H9 (cell line): ENCODE measurements around the gene WBP1. TPM values are rescaled to one million over a fixed set of nuclear protein-coding genes. Genes with fewer than 3 reads are reported as not detected.
A peak's percentile ranks its signal among the peaks of the same experiment; 100 is the strongest.

Experiments used
- DNase-seq: peaks from one replicate; pipeline ENCODE4 v3.0.0-alpha.2; 2017
- H2AFZ ChIP-seq: one replicate; pipeline ENCODE4 v1.6.1; 2013; ENCODE audit warnings: mild to moderate bottlenecking, low read length, control low read depth, moderate library complexity
- H2AK5ac ChIP-seq: 2 replicates; pipeline ENCODE4 v1.6.1; 2013; ENCODE audit warnings: low read length, control low read depth, mixed read lengths; ENCODE audit not compliant: insufficient read length
- H2BK120ac ChIP-seq: one replicate; pipeline ENCODE4 v1.6.1; 2013; ENCODE audit warnings: low read depth, mild to moderate bottlenecking, low read length, control low read depth, inconsistent platforms; ENCODE audit not compliant: poor library complexity, severe bottlenecking
- H2BK12ac ChIP-seq: 2 replicates; pipeline ENCODE4 v1.6.1; 2013; ENCODE audit warnings: low read length, control low read depth, mixed read lengths, low read depth; ENCODE audit not compliant: insufficient read length
- H2BK15ac ChIP-seq: 2 replicates; pipeline ENCODE4 v1.6.1; 2013; ENCODE audit warnings: low read depth, low read length, control low read depth
- H2BK20ac ChIP-seq: one replicate; pipeline ENCODE4 v1.6.1; 2013; ENCODE audit warnings: low read depth, mild to moderate bottlenecking, low read length, control low read depth, inconsistent platforms; ENCODE audit not compliant: poor library complexity, severe bottlenecking
- H2BK5ac ChIP-seq: 2 replicates; pipeline ENCODE4 v1.6.1; 2013; ENCODE audit warnings: low read length, control low read depth, mixed read lengths; ENCODE audit not compliant: insufficient read length
- H3K14ac ChIP-seq: 2 replicates; pipeline ENCODE4 v1.6.1; 2013; ENCODE audit warnings: low read length, control low read depth; ENCODE audit not compliant: insufficient read depth
- H3K18ac ChIP-seq: 2 replicates; pipeline ENCODE4 v1.6.1; 2013; ENCODE audit warnings: low read depth, mild to moderate bottlenecking, mixed read lengths, low read length, control low read depth; ENCODE audit not compliant: insufficient read length
- H3K23ac ChIP-seq: 2 replicates; pipeline ENCODE4 v1.6.1; 2013; ENCODE audit warnings: low read length, control low read depth, mixed read lengths, low read depth; ENCODE audit not compliant: insufficient read length
- H3K23me2 ChIP-seq: 2 replicates; pipeline ENCODE4 v1.6.1; 2013; ENCODE audit warnings: low read depth, mild to moderate bottlenecking, mixed read lengths, low read length, control low read depth; ENCODE audit not compliant: insufficient read length, poor library complexity, severe bottlenecking
- H3K27ac ChIP-seq: 2 replicates; pipeline ENCODE4 v1.5.1; 2013; ENCODE audit warnings: low read length, control low read depth, mixed read lengths, low read depth; ENCODE audit not compliant: insufficient read length
- H3K27me3 ChIP-seq: 2 replicates; pipeline ENCODE4 v1.6.1; 2013; ENCODE audit warnings: low read length, control low read depth, inconsistent platforms; ENCODE audit not compliant: insufficient read depth
- H3K4ac ChIP-seq: 2 replicates; pipeline ENCODE4 v1.6.1; 2013; ENCODE audit warnings: low read depth, mild to moderate bottlenecking, control low read depth, inconsistent platforms, low read length, moderate library complexity
- H3K4me1 ChIP-seq: 2 replicates; pipeline ENCODE4 v1.6.1; 2013; ENCODE audit warnings: low read length, control low read depth, inconsistent platforms; ENCODE audit not compliant: insufficient read depth
- H3K4me2 ChIP-seq: 2 replicates; pipeline ENCODE4 v1.6.1; 2013; ENCODE audit warnings: low read length, control low read depth, mixed read lengths; ENCODE audit not compliant: insufficient read length, insufficient read depth
- H3K56ac ChIP-seq: 2 replicates; pipeline ENCODE4 v1.6.1; 2013; ENCODE audit warnings: low read depth, mild to moderate bottlenecking, mixed read lengths, low read length, control low read depth; ENCODE audit not compliant: insufficient read length
- H3K79me1 ChIP-seq: 2 replicates; pipeline ENCODE4 v1.6.1; 2013; ENCODE audit warnings: low read depth, mild to moderate bottlenecking, moderate library complexity, low read length, control low read depth, inconsistent platforms; ENCODE audit not compliant: insufficient read depth, poor library complexity, severe bottlenecking
- H3K79me2 ChIP-seq: 2 replicates; pipeline ENCODE4 v1.6.1; 2013; ENCODE audit warnings: low read length, control low read depth, inconsistent platforms; ENCODE audit not compliant: insufficient read depth
- H3K9ac ChIP-seq: 2 replicates; pipeline ENCODE4 v1.6.1; 2013; ENCODE audit warnings: low read length, control low read depth, mixed read lengths; ENCODE audit not compliant: insufficient read length; ENCODE audit errors: extremely low read depth
- H3K9me3 ChIP-seq: one replicate; pipeline ENCODE4 v1.6.1; 2013; ENCODE audit warnings: low read depth, low read length, inconsistent platforms; ENCODE audit not compliant: control insufficient read depth
- H3T11ph ChIP-seq: one replicate; pipeline ENCODE4 v1.6.1; 2013; ENCODE audit warnings: mild to moderate bottlenecking, low read length, control low read depth, inconsistent platforms
- H4K20me1 ChIP-seq: one replicate; pipeline ENCODE4 v1.6.1; 2013; ENCODE audit not compliant: control insufficient read depth, insufficient read length, insufficient read depth
- H4K5ac ChIP-seq: 2 replicates; pipeline ENCODE4 v1.6.1; 2013; ENCODE audit warnings: low read depth, mild to moderate bottlenecking, mixed read lengths, low read length, control low read depth; ENCODE audit not compliant: insufficient read length
- H4K8ac ChIP-seq: replicated peaks from 2 replicates; pipeline ENCODE4 v1.6.1; 2013; ENCODE audit warnings: low read length, control low read depth, mixed read lengths, low read depth; ENCODE audit not compliant: insufficient read length
- H4K91ac ChIP-seq: 2 replicates; pipeline ENCODE4 v1.6.1; 2013; ENCODE audit warnings: low read depth, mild to moderate bottlenecking, moderate library complexity, mixed read lengths, low read length, control low read depth; ENCODE audit not compliant: insufficient read length
- H3K27ac Mint-ChIP-seq, 3 experiments: 2 replicates in 2 of 3; 3 replicates in 1 of 3; pipeline ENCODE4 v1.8.0; 2020 to 2021; ENCODE audit warnings: mixed read lengths in 3 of 3, mild to moderate bottlenecking in 1 of 3, moderate library complexity in 1 of 3
- H3K27me3 Mint-ChIP-seq: 2 replicates; pipeline ENCODE4 v1.8.0; 2021; ENCODE audit warnings: low read depth, mild to moderate bottlenecking, moderate library complexity, mixed read lengths
- H3K36me3 Mint-ChIP-seq, 3 experiments: 2 replicates in 2 of 3; 3 replicates in 1 of 3; pipeline ENCODE4 v1.8.0; 2020 to 2021; ENCODE audit warnings: low read depth in 3 of 3, mixed read lengths in 3 of 3; ENCODE audit not compliant: insufficient read depth in 1 of 3
- H3K4me1 Mint-ChIP-seq, 2 experiments: 2 replicates each; pipeline ENCODE4 v1.8.0; 2020; ENCODE audit warnings: mixed read lengths in 2 of 2
- H3K4me3 Mint-ChIP-seq, 2 experiments: 2 replicates in 1 of 2; 3 replicates in 1 of 2; pipeline ENCODE4 v1.8.0; 2020 to 2021; ENCODE audit warnings: mild to moderate bottlenecking in 2 of 2, mixed read lengths in 2 of 2, moderate library complexity in 1 of 2
- H3K9me3 Mint-ChIP-seq, 2 experiments: 2 replicates in 1 of 2; 3 replicates in 1 of 2; pipeline ENCODE4 v1.8.0; 2020; ENCODE audit warnings: mild to moderate bottlenecking in 2 of 2, mixed read lengths in 2 of 2, moderate library complexity in 1 of 2
- WGBS: extraction: QIAGEN DNeasy Blood & Tissue Kit; methylation state at CpG from one replicate; pipeline ENCODE4 v1.1.7; 2013; ENCODE audit warnings: missing lambda C conversion rate, low lambda C conversion rate, mixed read lengths; ENCODE audit not compliant: insufficient read length; ENCODE audit errors: extremely low coverage; 5-methylcytosine and 5-hydroxymethylcytosine counted together
- total RNA-seq: library from RNA; stranded (reverse); gene quantifications from 2 replicates; pipeline ENCODE4 v1.2.1, GENCODE V29; 2021
- TF ChIP-seq, protein P1 (sequence below): fragments of 200-600 bp; sonication (generic); conservative IDR thresholded peaks from 3 replicates; pipeline ENCODE4 v1.8.0; 2021; ENCODE audit warnings: antibody characterized with exemption, mild to moderate bottlenecking

WBP1 gene
- total RNA-seq, 1 experiment from 2014 or later: 82.1 TPM

DNA sequence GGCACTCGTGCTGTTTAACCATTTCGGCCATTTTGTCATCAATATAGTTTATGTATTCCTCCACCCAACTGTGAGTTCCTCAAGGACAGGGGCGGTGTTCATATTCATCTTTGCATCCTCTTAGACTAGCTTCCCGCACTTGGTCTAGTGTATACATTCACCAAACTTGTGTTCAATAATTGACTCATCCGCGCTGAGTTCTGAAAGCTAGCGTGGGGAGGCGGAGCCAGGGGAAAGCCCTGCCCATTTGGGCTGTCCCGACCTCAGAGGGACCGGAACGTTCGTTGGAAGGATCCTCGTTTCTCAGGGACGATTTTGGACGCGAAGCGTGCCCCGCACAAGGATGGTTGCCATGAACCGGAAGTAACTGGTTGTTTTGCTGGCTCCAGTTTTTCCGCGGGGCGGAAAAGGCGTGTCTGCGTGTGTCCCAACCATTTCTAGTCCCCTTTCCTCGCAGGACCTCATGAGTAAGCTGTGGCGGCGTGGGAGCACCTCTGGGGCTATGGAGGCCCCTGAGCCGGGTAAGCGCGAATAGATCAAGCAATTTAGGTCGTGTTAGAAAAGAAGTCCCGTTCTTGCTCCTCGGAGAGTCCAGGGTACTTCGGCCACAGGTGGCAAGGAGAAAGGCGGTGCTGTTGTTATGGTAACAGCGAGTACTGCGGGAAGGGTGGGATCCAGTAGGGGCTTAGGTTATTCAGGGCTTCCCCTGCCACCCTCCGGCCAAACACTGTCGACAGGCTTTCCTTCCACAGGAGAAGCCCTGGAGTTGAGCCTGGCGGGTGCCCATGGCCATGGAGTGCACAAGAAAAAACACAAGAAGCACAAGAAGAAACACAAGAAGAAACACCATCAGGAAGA is 3.4 kb upstream of the WBP1 start, which contains the start of gene INO80B:
TSS of gene INO80B (plus strand) at position 434 of the 858 bp plus-strand sequence. CDS start at position 464, 30 bp downstream.
- no peak within 1 kb of the TSS for H4K91ac ChIP-seq
- peaks cover 18% of the 10 kb centered on the region for H3K23me2 ChIP-seq
- peaks cover 2% of the 10 kb centered on the region for H4K20me1 ChIP-seq
- no peak within 1 kb of the TSS for H3K14ac ChIP-seq
- no CpG with 5 or more reads among the region's 40 CpGs for WGBS
- H3K9me3 ChIP-seq: no peaks in the 10 kb centered on the region
- no peak within 1 kb of the TSS for H2BK20ac ChIP-seq
- H3T11ph ChIP-seq: no peak within 1 kb of the TSS
- H2BK120ac ChIP-seq: no peak within 1 kb of the TSS
- no peak within 1 kb of the TSS for H4K8ac ChIP-seq
- H3K27me3 Mint-ChIP-seq: peaks cover 3% of the 10 kb centered on the region; the same call in 1 of the 2 replicates
- H2BK12ac ChIP-seq: no peak within 1 kb of the TSS
- H3K23ac ChIP-seq: no peak within 1 kb of the TSS
- H3K18ac ChIP-seq: peak within 1 kb of the TSS; percentile 55
- peak within 1 kb of the TSS; percentile 82 to 97 (median 97) for H3K27ac Mint-ChIP-seq
- peaks cover 2% of the 10 kb centered on the region; the same call in 1 of the 2 replicates for H3K4me1 ChIP-seq
- peak within 1 kb of the TSS; percentile 62 for H3K9ac ChIP-seq
- no peak within 1 kb of the TSS for H3K27ac ChIP-seq
- H2BK15ac ChIP-seq: no peak within 1 kb of the TSS
- no peak within 1 kb of the TSS for H2BK5ac ChIP-seq
- H3K9me3 Mint-ChIP-seq: no peaks in the 10 kb centered on the region
- no peak within 1 kb of the TSS for H3K4ac ChIP-seq
- peaks cover 30 to 34% of the 10 kb centered on the region in 2 experiments for H3K4me1 Mint-ChIP-seq
- no peaks in the 10 kb centered on the region for H3K27me3 ChIP-seq
- no peaks in the 10 kb centered on the region for H3K79me1 ChIP-seq
- H3K36me3 Mint-ChIP-seq: peaks cover under 1 to 7% (median under 1%) of the 10 kb centered on the region in 3 experiments; a peak in 4 of 7 replicates
- peak within 1 kb of the TSS; percentile 95 for H2AFZ ChIP-seq
- H4K5ac ChIP-seq: no peak within 1 kb of the TSS
- peak within 1 kb of the TSS; percentile 96 to 97 for H3K4me3 Mint-ChIP-seq
- DNase-seq: peak; percentile 94
- TF ChIP-seq, protein P1, sequence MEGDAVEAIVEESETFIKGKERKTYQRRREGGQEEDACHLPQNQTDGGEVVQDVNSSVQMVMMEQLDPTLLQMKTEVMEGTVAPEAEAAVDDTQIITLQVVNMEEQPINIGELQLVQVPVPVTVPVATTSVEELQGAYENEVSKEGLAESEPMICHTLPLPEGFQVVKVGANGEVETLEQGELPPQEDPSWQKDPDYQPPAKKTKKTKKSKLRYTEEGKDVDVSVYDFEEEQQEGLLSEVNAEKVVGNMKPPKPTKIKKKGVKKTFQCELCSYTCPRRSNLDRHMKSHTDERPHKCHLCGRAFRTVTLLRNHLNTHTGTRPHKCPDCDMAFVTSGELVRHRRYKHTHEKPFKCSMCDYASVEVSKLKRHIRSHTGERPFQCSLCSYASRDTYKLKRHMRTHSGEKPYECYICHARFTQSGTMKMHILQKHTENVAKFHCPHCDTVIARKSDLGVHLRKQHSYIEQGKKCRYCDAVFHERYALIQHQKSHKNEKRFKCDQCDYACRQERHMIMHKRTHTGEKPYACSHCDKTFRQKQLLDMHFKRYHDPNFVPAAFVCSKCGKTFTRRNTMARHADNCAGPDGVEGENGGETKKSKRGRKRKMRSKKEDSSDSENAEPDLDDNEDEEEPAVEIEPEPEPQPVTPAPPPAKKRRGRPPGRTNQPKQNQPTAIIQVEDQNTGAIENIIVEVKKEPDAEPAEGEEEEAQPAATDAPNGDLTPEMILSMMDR: no peak
- peak within 1 kb of the TSS; percentile 82 for H3K4me2 ChIP-seq
- H3K79me2 ChIP-seq: no peaks in the 10 kb centered on the region
- H3K56ac ChIP-seq: no peak within 1 kb of the TSS
- no peak within 1 kb of the TSS for H2AK5ac ChIP-seq
